ENCODE data around the gene NOX5.
"Not testable (repeated sequence)": the region's sequence is repeated elsewhere in the genome, so short reads cannot be mapped to it uniquely, and the experiment has no call there.

The NOX5 gene

DNA sequence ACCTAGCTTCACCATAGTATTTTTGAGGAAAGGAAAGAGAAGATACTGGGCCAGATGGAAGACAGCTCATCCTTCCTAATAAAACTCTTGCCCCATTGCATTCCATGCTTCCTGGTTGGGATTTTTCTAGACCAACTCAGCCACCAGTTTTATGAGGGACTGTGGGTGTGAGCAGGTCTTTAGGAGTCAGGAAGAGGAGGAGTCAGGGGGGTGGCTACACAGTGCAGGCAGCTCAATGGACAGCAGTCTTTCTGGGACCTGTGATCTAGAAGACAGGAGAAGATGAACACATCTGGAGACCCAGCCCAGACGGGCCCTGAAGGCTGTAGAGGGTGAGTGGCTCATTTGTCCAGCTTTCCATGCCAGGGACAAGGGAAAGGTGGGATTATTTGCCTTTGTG, at the start of gene NOX5:
Gene NOX5 (plus strand): TSS at position 242 of the 400 bp plus-strand sequence. CDS start 41 bp downstream, at position 283.
- no peak for DNase-seq

DNA sequence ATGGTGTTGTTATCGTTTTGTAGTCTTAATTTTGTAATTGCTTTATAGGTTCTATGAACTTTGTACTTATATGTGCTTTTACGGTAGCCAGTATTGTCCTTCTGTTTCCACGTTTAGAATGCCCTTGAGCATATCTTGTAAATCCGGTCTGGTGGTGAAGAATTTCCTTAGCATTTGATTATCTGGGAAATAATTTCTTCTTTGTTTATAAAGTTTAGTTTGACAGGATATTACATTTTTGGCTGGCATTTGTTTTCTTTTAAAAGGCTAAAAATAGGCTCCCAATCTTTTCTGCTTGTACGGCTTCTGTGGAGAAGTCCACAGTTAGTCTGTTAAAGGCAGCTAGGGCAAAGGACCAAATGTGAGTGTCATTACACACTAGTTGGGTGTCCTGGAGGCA, 47.5 kb upstream of the NOX5 start:
- no peak for DNase-seq

DNA sequence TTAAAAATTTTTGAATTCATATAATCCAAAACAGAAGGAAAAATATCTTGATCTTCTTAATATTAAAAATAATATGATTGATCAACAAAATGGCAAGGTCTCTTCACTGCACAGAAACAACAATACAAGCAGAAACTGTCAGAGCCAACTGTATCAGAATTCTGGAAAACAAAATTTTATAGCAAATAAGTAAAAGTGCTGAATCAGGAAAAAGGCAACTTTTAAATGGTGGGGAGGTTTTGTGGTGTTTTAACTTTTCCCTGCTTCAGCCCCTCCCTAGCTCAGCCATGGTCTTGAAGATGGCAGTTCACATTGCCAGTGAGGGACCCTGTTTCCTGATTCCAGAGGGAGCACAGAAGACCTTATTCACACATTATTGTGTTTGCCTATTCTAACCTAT, 46.5 kb upstream of the NOX5 start:
- DNase-seq: no peak

GRCh38 chr15:68969298-68969697, 45.2 kb upstream of the NOX5 start:
- no peak for DNase-seq

GRCh38 chr15:68972201-68973065, 42.1 kb upstream of the NOX5 start:
- DNase-seq: no peak

GRCh38 chr15:68975651-68976160, 38.8 kb upstream of the NOX5 start:
- not testable (repeated sequence) for DNase-seq

GRCh38 chr15:68977426-68977825, 37.1 kb upstream of the NOX5 start:
- DNase-seq: not testable (repeated sequence)

- no peak for DNase-seq
Observed at GRCh38 chr15:68979006-68979405, 35.5 kb upstream of the NOX5 start.

DNA sequence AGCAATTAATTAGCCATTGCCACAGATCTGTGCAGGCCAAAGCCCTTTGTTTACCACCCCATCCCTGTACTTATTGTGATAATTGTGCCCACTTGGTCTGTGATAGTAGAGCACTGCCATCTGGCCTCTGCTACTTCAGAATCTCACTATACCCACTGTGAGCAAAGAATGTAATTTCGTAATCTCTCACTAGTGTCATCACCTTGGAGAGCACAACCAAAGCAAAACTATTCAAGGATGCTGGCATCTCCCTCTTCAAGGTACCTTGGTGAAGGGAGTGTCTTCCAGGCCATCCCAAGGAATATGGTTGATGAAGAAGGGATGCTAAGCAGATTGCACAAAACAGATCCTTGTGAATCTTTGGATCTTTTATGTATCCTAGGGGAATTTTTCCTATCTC, 34.7 kb upstream of the NOX5 start:
- DNase-seq: no peak

GRCh38 chr15:68980786-68981185, 33.7 kb upstream of the NOX5 start:
- no peak for DNase-seq

DNA sequence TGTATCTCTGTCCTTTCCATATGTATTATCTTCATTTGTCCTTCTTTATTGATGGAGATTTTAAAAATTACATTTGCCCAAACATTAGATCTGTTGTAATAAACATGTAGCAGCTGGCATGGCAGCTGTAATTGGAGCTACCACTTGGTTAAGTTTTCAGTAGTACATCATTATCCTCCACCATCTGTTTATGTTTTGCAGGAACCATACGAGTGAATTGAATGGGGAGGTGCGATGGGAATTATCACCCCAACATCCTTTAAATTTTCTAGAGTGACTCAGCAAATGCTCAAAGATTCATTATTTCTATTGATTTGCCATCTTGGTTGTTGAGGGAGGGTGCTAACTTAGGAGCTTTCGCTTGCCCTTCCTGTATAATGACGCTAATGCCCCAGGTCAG, 32.6 kb upstream of the NOX5 start:
- DNase-seq: no peak

- DNase-seq: no peak
Observed at GRCh38 chr15:68982976-68983563, 31.4 kb upstream of the NOX5 start.

- no peak for DNase-seq
Observed at GRCh38 chr15:68983961-68984481, 30.5 kb upstream of the NOX5 start.

DNA sequence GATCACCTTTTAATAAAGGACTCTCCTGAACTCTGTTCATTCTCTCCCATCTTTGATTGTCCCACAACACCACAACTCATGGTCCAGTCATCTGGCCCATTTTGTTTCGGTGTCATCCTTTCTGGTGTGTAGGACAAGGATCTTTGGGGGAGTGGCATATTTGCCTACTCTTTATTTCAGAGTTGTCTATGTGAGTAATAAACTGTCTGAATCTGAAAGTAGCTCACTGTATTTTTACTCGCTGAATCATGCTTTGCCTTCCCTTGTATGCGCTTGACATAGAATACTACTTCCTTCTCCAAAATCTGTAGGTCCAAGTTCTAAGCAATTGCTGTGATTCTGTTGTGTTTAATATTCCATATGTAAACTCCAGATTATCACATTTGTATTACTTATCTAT, 29.9 kb upstream of the NOX5 start:
- DNase-seq: no peak

DNA sequence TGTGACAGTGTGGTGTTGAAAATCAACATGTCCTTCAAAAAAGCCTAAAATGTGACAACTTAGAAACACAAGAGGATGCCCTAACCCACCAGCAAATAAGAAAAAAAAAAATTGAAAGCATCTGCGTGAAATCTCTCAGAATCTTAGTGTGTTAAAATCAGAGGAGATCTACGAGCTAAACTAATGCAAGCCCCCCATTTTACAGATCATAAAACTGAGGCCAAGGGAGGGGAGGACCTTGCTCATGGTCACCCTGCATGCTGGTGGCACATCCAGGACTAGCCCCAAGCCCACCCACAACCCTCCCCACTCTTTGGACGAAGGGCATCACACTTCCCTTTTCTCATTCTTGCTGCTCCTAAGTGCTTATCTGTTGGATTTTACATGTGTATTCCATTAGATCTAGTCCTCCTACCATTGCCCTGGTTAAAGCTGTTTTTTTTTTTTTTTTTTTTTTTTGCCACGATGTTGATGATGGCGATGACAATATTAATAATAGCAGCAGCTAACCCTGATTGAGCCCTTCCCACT, 29.1 kb upstream of the NOX5 start:
- no peak for DNase-seq

- no peak for DNase-seq
Observed at GRCh38 chr15:68986322-68986721, 28.2 kb upstream of the NOX5 start.

DNA sequence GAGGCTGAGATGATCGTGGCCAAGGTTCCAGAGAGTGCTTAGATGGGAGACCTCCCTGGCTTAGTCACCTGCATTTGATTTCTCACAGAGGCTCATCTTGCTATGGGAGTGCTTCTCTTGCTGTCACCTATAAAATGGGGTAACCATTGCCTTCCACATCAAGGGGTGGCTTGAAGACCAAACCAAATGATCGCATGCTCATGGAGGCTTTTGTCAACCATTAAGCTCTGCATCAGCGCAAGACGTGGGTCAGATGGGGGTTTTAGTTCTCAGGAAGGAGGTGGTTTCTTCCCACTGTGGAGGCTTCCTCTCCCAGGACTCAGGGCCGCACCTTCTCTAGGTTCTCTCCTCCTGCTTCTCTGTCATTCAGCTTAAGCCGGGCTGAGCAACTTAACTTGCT, 27.4 kb upstream of the NOX5 start:
- no peak for DNase-seq

- DNase-seq: no peak
Observed at GRCh38 chr15:68987676-68988075, 26.8 kb upstream of the NOX5 start.

- DNase-seq: no peak
Observed at GRCh38 chr15:68989541-68990230, 24.8 kb upstream of the NOX5 start.

DNA sequence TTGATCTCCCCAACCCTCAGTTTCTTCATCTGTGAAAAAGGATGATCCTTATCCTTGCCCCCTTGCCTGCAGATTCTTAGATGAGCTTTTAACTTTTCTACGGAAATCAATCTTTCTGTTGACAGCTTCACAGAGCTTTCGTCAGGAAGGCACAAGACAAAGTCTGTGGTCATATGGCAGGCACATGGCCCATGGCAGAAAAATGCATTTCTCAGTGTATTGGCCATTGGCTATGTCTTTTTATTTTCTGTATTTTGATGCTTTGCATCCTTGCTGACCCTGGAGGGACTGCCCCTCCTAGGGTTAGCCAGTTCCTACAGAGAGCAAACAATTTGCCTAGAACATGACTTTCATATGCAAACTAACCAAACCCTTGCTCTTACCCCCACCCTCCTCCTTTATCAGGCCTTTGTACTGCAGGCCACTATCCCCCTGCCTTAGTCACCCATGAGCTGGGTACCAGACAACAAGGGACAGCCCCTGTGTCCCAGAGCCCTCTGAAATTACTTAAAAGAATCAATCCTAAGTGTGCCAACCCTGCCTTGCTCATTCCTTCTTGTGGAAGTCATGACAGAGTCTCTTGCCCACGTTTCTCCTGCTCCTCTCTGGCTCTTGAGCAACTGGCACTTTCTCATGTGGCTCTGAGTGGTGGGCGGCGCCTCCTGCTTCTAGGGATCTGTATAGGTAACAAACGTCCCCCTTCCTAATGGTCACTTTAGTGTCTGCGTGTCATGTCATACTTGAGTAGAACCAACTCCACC, 24.1 kb upstream of the NOX5 start:
- no peak for DNase-seq

DNA sequence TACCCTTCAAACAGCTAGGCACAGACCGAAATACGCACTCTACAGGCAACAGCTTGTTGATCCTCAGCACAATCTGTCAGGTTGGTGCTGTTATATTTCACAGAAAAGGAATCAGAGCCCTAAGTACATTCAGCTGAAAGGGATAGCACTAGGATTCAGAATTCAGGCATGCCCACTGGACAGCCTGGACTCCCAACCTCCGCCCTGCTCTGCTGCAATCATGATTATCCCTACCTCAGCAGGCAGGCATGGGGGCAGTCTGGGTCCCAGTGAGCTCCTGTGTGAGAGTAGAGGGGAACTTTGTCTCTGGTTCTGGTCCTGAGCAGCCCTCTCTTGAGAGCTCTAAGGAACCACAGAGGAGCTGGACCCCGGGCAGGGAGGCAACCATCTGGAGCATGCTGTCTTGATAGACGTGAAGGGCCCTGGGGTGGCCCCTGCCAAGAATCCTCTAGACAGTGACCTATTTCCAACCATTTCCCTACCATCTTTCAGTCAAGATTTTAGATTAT, 23.4 kb upstream of the NOX5 start:
- no peak for DNase-seq

- no peak for DNase-seq
Observed at GRCh38 chr15:68991723-68992122, 22.8 kb upstream of the NOX5 start.

Measured in CD4-positive, alpha-beta T cell treated with Interleukin-4 for 4 hours (primary cell).